Aorta (tissue), 5 donors: ENCODE data around the gene PHF12. TPM values are rescaled to one million over a fixed set of nuclear protein-coding genes. Genes with fewer than 3 reads are reported as not detected.

Source experiments
- ATAC-seq: fragments of 200-7000 bp; cut with Tn5 transposase; one replicate; pipeline ENCODE4 v1.9.1; 2022; ENCODE audit warnings: moderate library complexity; ENCODE audit not compliant: low FRiP score
- DNase-seq, 2 donors: peaks; one replicate each; pipeline ENCODE4 v3.0.0-alpha.2; 2020
- H3K27ac ChIP-seq, 2 donors: one replicate each; pipeline ENCODE4 v1.5.1; 2013; ENCODE audit warnings: low read length in 2 of 2, mild to moderate bottlenecking in 2 of 2, moderate library complexity in 2 of 2, control low read depth in 1 of 2, inconsistent platforms in 1 of 2, low read depth in 1 of 2
- H3K27me3 ChIP-seq, 2 donors: one replicate each; pipeline ENCODE4 v1.6.1; 2013; ENCODE audit warnings: control low read depth in 1 of 2, low read length in 1 of 2, mild to moderate bottlenecking in 1 of 2, moderate library complexity in 1 of 2; ENCODE audit not compliant: insufficient read depth in 2 of 2, control insufficient read depth in 1 of 2
- H3K36me3 ChIP-seq, 2 donors: one replicate each; pipeline ENCODE4 v1.6.1; 2013; ENCODE audit warnings: control low read depth in 1 of 2, low read length in 1 of 2, mild to moderate bottlenecking in 1 of 2; ENCODE audit not compliant: insufficient read depth in 2 of 2, control insufficient read depth in 1 of 2
- H3K4me1 ChIP-seq, 2 donors: one replicate each; pipeline ENCODE4 v1.6.1; 2013; ENCODE audit warnings: low read length in 2 of 2, control low read depth in 1 of 2, mild to moderate bottlenecking in 1 of 2, moderate library complexity in 1 of 2; ENCODE audit not compliant: insufficient read depth in 2 of 2, control insufficient read depth in 1 of 2
- H3K4me3 ChIP-seq, 2 donors: one replicate each; pipeline ENCODE4 v1.5.1; 2013; ENCODE audit warnings: low read length in 2 of 2, control low read depth in 1 of 2, mild to moderate bottlenecking in 1 of 2
- H3K9me3 ChIP-seq: one replicate; pipeline ENCODE4 v1.6.1; 2013; ENCODE audit warnings: mild to moderate bottlenecking, low read length; ENCODE audit not compliant: control insufficient read depth
- WGBS, 2 donors: extraction: QIAGEN DNeasy Blood & Tissue Kit; methylation state at CpG; one replicate each; pipeline ENCODE4 v1.1.7; 2013; 5-methylcytosine and 5-hydroxymethylcytosine counted together
- intact Hi-C, 2 donors: fragments of 100-400 bp; cut with DNase I; formaldehyde crosslinking; loops; one replicate each; pipeline versions ENCODE4 v1.14.2 to v1.15.0; 2022
- polyA plus RNA-seq, 2 donors: library from polyadenylated mRNA; stranded (reverse); fragments of 200-250 nt; gene quantifications; one replicate each; pipeline ENCODE4 v1.2.3, GENCODE V29; 2013
- total RNA-seq, 2 donors: library from RNA; stranded (reverse); fragmentation: NEBNext Ultra II Directional; extraction: Animal tissue kit (Norgen Biotek cat#: 25700); gene quantifications; one replicate each; pipeline ENCODE4 v1.2.1, GENCODE V29; 2021
- donor health status: healthy with polysubstance abuse.
- donor health status: Bipolar disorder and iron deficiency.
- donor health status: DM: no; HTN: no; CAD: no.
- donor health status: DM: no; HTN: no; CAD: no.
- donor health status: DM: yes; HTN: yes; CAD: no.

PHF12 gene
- total and polyA plus RNA-seq, 4 donors: 10.1 to 47.0 (median 30.0) TPM

- Histone ChIP-seq H3K9me3 (no peaks in the 10 kb centered on the region), H3K36me3 (peaks cover 7 to 11% of the 10 kb centered on the region in 2 donors), H3K4me3 (no peak overlapping the region), H3K4me1 (no peaks in the 10 kb centered on the region), H3K27me3 (no peaks in the 10 kb centered on the region), H3K27ac (no peak overlapping the region)
- ATAC-seq (no peak), DNase-seq (no peak)
- intact Hi-C loops: no loop called here
These were observed 31.1 kb downstream of the PHF12 start for GRCh38 chr17:28920201-28920600.

- DNase-seq (no peak), ATAC-seq (no peak)
- Histone ChIP-seq H3K27me3 (no peaks in the 10 kb centered on the region), H3K9me3 (no peaks in the 10 kb centered on the region), H3K4me3 (no peak overlapping the region), H3K27ac (no peak overlapping the region), H3K36me3 (peaks cover 9 to 11% of the 10 kb centered on the region in 2 donors), H3K4me1 (no peaks in the 10 kb centered on the region)
- intact Hi-C loops: loop anchor here (5.0 kb wide), 1 partner anchor 156 kb away; no protein-coding TSS in a partner anchor
- 76 to 83% methylated on average over 2 of the region's 2 CpGs for WGBS, 2 donors
These were observed 33.0 kb downstream of the PHF12 start for GRCh38 chr17:28918295-28918694.

- Histone ChIP-seq H3K4me1 (no peaks in the 10 kb centered on the region), H3K4me3 (no peak overlapping the region), H3K36me3 (peaks cover 14 to 16% of the 10 kb centered on the region in 2 donors), H3K9me3 (no peaks in the 10 kb centered on the region), H3K27me3 (no peaks in the 10 kb centered on the region), H3K27ac (no peak overlapping the region)
- 37 to 46% methylated on average over 5 of the region's 5 CpGs for WGBS, 2 donors
- ATAC-seq (peak; percentile 42), DNase-seq (no peak)
- intact Hi-C loops: loop anchor here (5.0 kb wide), 1 partner anchor 155 kb away; no protein-coding TSS in a partner anchor
These were observed 33.9 kb downstream of the PHF12 start for GRCh38 chr17:28917465-28917864.

GRCh38 chr17:28917029-28917428 is 34.3 kb downstream of the PHF12 start:
- no peak for ATAC-seq
- Histone ChIP-seq H3K27me3 (no peaks in the 10 kb centered on the region), H3K27ac (no peak overlapping the region), H3K4me1 (no peaks in the 10 kb centered on the region), H3K4me3 (no peak overlapping the region), H3K9me3 (no peaks in the 10 kb centered on the region), H3K36me3 (peaks cover 14 to 18% of the 10 kb centered on the region in 2 donors)
- no peak for DNase-seq
- WGBS, 2 donors: 82 to 83% methylated on average over 12 of the region's 12 CpGs
- intact Hi-C loops: loop anchor here (5.0 kb wide), 1 partner anchor 155 kb away; no protein-coding TSS in a partner anchor

GRCh38 chr17:28916302-28916934 is 34.9 kb downstream of the PHF12 start:
- H3K27me3 ChIP-seq: no peaks in the 10 kb centered on the region
- intact Hi-C loops: loop anchor here (5.0 kb wide), 1 partner anchor 154 kb away; no protein-coding TSS in a partner anchor
- H3K4me1 ChIP-seq: no peaks in the 10 kb centered on the region
- no peaks in the 10 kb centered on the region for H3K9me3 ChIP-seq
- no peak overlapping the region for H3K27ac ChIP-seq
- peak; percentile 65 for ATAC-seq
- no peak for DNase-seq
- H3K36me3 ChIP-seq: peaks cover 14 to 23% of the 10 kb centered on the region in 2 donors
- no peak overlapping the region for H3K4me3 ChIP-seq
- WGBS, 2 donors: 35 to 40% methylated on average over 6 of the region's 6 CpGs

- DNase-seq (no peak), ATAC-seq (no peak)
- Histone ChIP-seq H3K4me1 (no peaks in the 10 kb centered on the region), H3K27me3 (no peaks in the 10 kb centered on the region), H3K9me3 (no peaks in the 10 kb centered on the region), H3K4me3 (no peak overlapping the region), H3K36me3 (peaks cover 14 to 25% of the 10 kb centered on the region in 2 donors), H3K27ac (no peak overlapping the region)
- WGBS, 2 donors: 90 to 95% methylated on average over 6 of the region's 6 CpGs
- intact Hi-C loops: loop anchor here in 1 of 2 donors (5.0 kb wide), 1 partner anchor 34 kb away; no protein-coding TSS in a partner anchor
These were observed 38.4 kb downstream of the PHF12 start for GRCh38 chr17:28912938-28913333.

GRCh38 chr17:28912281-28912937 is 38.9 kb downstream of the PHF12 start:
- H3K36me3 ChIP-seq: peaks cover 9 to 25% of the 10 kb centered on the region in 2 donors
- WGBS, 2 donors: 80 to 82% methylated on average over 20 of the region's 20 CpGs
- H3K4me3 ChIP-seq: no peak overlapping the region
- no peaks in the 10 kb centered on the region for H3K4me1 ChIP-seq
- H3K27ac ChIP-seq: no peak overlapping the region
- ATAC-seq (no peak), DNase-seq (no peak)
- intact Hi-C loops: loop anchor here in 1 of 2 donors (5.0 kb wide), 1 partner anchor 35 kb away; no protein-coding TSS in a partner anchor
- no peaks in the 10 kb centered on the region for H3K27me3 ChIP-seq
- H3K9me3 ChIP-seq: no peaks in the 10 kb centered on the region

GRCh38 chr17:28911411-28912045 is 39.8 kb downstream of the PHF12 start:
- intact Hi-C loops: loop anchor here in 1 of 2 donors (5.0 kb wide), 1 partner anchor 36 kb away; no protein-coding TSS in a partner anchor
- no peak for DNase-seq
- WGBS, 2 donors: 88 to 93% methylated on average over 13 of the region's 13 CpGs
- Histone ChIP-seq H3K36me3 (peaks cover 3 to 21% of the 10 kb centered on the region in 2 donors), H3K9me3 (no peaks in the 10 kb centered on the region), H3K27ac (no peak overlapping the region), H3K4me1 (no peaks in the 10 kb centered on the region), H3K4me3 (no peak overlapping the region), H3K27me3 (no peaks in the 10 kb centered on the region)
- ATAC-seq: no peak
